BLaER1 treated with 17β-estradiol and CSF1 and Interleukin-3, amounts not matched to agents 10 nM and 100 nM (cell line): ENCODE data around the gene SSPN.

ENCODE experiments used
- H3K27ac ChIP-seq, 11 experiments: shearing (Covaris generic); formaldehyde crosslinking; 2 replicates each; pipeline ENCODE4 v1.8.1; 2022
- H3K27me3 ChIP-seq, 11 experiments: shearing (Covaris generic); formaldehyde crosslinking; 2 replicates each; pipeline ENCODE4 v1.8.1; 2022
- H3K36me3 ChIP-seq, 11 experiments: shearing (Covaris generic); formaldehyde crosslinking; 2 replicates each; pipeline ENCODE4 v1.8.1; 2022
- H3K4me1 ChIP-seq, 10 experiments: shearing (Covaris generic); formaldehyde crosslinking; 2 replicates each; pipeline ENCODE4 v1.8.1; 2022
- H3K4me2 ChIP-seq, 11 experiments: shearing (Covaris generic); formaldehyde crosslinking; 2 replicates each; pipeline ENCODE4 v1.8.1; 2022
- H3K4me3 ChIP-seq, 10 experiments: shearing (Covaris generic); formaldehyde crosslinking; 2 replicates each; pipeline ENCODE4 v1.8.1; 2022
- H3K9ac ChIP-seq, 11 experiments: shearing (Covaris generic); formaldehyde crosslinking; 2 replicates each; pipeline ENCODE4 v1.8.1; 2022
- H3K9me3 ChIP-seq, 11 experiments: shearing (Covaris generic); formaldehyde crosslinking; replicated peaks in 1 of 11; 2 replicates each; pipeline ENCODE4 v1.8.1; 2022
- H4K20me1 ChIP-seq, 11 experiments: shearing (Covaris generic); formaldehyde crosslinking; 2 replicates each; pipeline ENCODE4 v1.8.1; 2022
- Cebpa-rat ChIP-seq, 11 experiments: shearing (Covaris generic); IDR thresholded peaks; 2 replicates each; pipeline ENCODE4 v1.8.1; 2022

SSPN gene

GRCh38 chr12:26182377-26182776 lies 13.0 kb upstream of the SSPN start:
- Histone ChIP-seq H3K36me3 (no peaks in the 10 kb centered on the region), H3K27ac (no peak overlapping the region), H3K9ac (no peak overlapping the region), H3K27me3 (no peaks in the 10 kb centered on the region), H3K4me1 (0 out of 20 replicates have a peak, but pooled peaks cover 0 to 5% (median 0%) of the 10 kb centered on the region in 10 experiments), H3K4me3 (no peak overlapping the region), H3K4me2 (no peak overlapping the region), H3K9me3 (no peaks in the 10 kb centered on the region), H4K20me1 (no peaks in the 10 kb centered on the region)
- no peak for TF ChIP-seq Cebpa-rat (IDR thresholded peaks at IDR 0.05)

- Histone ChIP-seq H3K27ac (no peak overlapping the region), H3K4me1 (0 out of 20 replicates have a peak, but pooled peaks cover 0 to 5% (median 0%) of the 10 kb centered on the region in 10 experiments), H3K27me3 (no peaks in the 10 kb centered on the region), H3K36me3 (no peaks in the 10 kb centered on the region), H4K20me1 (no peaks in the 10 kb centered on the region), H3K4me2 (no peak overlapping the region), H3K9ac (no peak overlapping the region), H3K4me3 (no peak overlapping the region), H3K9me3 (no peaks in the 10 kb centered on the region)
- no peak for TF ChIP-seq Cebpa-rat (IDR thresholded peaks at IDR 0.05)
These were observed 9.6 kb upstream of the SSPN start for GRCh38 chr12:26185532-26186320.

GRCh38 chr12:26187014-26187798 lies 8.2 kb upstream of the SSPN start:
- no peaks in the 10 kb centered on the region for H3K36me3 ChIP-seq
- H4K20me1 ChIP-seq = no peaks in the 10 kb centered on the region
- H3K27me3 ChIP-seq = no peaks in the 10 kb centered on the region
- no peaks in the 10 kb centered on the region for H3K9me3 ChIP-seq
- H3K4me1 ChIP-seq = 0 out of 20 replicates have a peak, but pooled peaks cover 0 to 5% (median 0%) of the 10 kb centered on the region in 10 experiments
- TF ChIP-seq Cebpa-rat (IDR thresholded peaks at IDR 0.05) = no peak
- no peak overlapping the region for H3K4me3 ChIP-seq
- no peak overlapping the region for H3K27ac ChIP-seq
- no peak overlapping the region for H3K4me2 ChIP-seq
- no peak overlapping the region for H3K9ac ChIP-seq

DNA sequence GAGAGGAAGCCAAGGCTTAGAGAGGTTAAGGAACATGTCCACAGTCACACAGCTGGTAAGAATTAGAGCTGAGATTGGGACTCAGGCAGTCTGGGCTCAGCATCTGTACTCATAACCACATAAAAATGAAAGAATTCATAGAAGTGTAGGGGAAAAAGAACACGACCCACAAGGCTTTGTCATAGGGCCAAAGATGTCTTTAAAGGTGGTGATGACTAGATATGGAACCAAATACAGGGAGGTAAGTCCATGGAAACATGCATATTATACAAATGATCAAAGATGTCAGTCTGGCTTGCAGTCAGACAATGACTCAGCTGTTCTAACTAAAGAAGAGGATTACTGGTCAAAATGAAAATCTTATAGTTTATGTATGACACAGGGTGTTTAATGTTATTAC lies 7.2 kb upstream of the SSPN start:
- Histone ChIP-seq H3K4me2 (no peak overlapping the region), H3K9ac (no peak overlapping the region), H3K27me3 (no peaks in the 10 kb centered on the region), H3K27ac (no peak overlapping the region), H3K4me3 (no peak overlapping the region), H3K4me1 (0 out of 20 replicates have a peak, but pooled peaks cover 0 to 5% (median 0%) of the 10 kb centered on the region in 10 experiments), H3K36me3 (no peaks in the 10 kb centered on the region), H3K9me3 (no peaks in the 10 kb centered on the region), H4K20me1 (no peaks in the 10 kb centered on the region)
- TF ChIP-seq Cebpa-rat (IDR thresholded peaks at IDR 0.05) = no peak

GRCh38 chr12:26188641-26189040 lies 6.7 kb upstream of the SSPN start:
- H3K36me3 ChIP-seq = no peaks in the 10 kb centered on the region

GRCh38 chr12:26192142-26192541 lies 3.2 kb upstream of the SSPN start:
- Histone ChIP-seq H3K36me3 (no peaks in the 10 kb centered on the region), H3K27ac (no peak overlapping the region), H3K27me3 (peaks cover 28 to 39% (median 37%) of the 10 kb centered on the region in 11 experiments), H3K4me1 (no peaks in the 10 kb centered on the region), H3K4me3 (no peak overlapping the region), H3K9me3 (peaks cover 0 to 19% (median 6%) of the 10 kb centered on the region in 11 experiments; a peak in 11 of 22 replicates), H3K4me2 (no peak overlapping the region), H4K20me1 (no peaks in the 10 kb centered on the region), H3K9ac (no peak overlapping the region)
- TF ChIP-seq Cebpa-rat (IDR thresholded peaks at IDR 0.05) = no peak

More at GRCh38 chr12:26188641-26189040, 6.7 kb upstream of the SSPN start:
- Histone ChIP-seq H3K4me1 (0 out of 20 replicates have a peak, but pooled peaks cover 0 to 5% (median 0%) of the 10 kb centered on the region in 10 experiments), H3K9me3 (no peaks in the 10 kb centered on the region), H3K4me3 (no peak overlapping the region), H3K27ac (no peak overlapping the region), H3K9ac (no peak overlapping the region), H3K4me2 (no peak overlapping the region), H4K20me1 (no peaks in the 10 kb centered on the region), H3K27me3 (peaks cover 0 to 4% (median 2%) of the 10 kb centered on the region in 11 experiments; a peak in 7 of 22 replicates)
- no peak for TF ChIP-seq Cebpa-rat (IDR thresholded peaks at IDR 0.05)

DNA sequence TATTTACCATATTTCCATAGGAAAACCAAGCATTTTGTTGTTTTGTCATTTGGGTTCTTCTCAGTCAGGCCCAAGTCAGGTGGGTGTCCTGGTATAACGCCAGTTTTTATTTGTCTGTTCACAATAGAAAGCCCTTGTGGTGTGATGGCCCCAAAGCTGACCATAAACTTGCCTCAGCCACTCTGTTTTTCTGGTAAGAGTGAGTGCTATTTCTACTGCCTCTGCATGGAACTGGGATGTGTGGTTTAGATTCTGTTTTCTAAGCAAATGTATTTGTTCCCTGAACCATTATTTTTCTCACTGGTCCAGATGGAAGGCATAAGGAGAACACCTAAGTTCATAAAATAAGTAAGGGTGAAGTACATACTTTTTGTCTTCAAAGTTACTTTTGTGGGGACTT lies 1.8 kb upstream of the SSPN start:
- Histone ChIP-seq H4K20me1 (no peaks in the 10 kb centered on the region), H3K27ac (no peak overlapping the region), H3K27me3 (peaks cover 37 to 50% (median 47%) of the 10 kb centered on the region in 11 experiments), H3K9ac (no peak overlapping the region), H3K4me3 (no peak overlapping the region), H3K36me3 (no peaks in the 10 kb centered on the region), H3K4me1 (no peaks in the 10 kb centered on the region), H3K9me3 (peaks cover 0 to 19% (median 6%) of the 10 kb centered on the region in 11 experiments; a peak in 11 of 22 replicates), H3K4me2 (no peak overlapping the region)
- TF ChIP-seq Cebpa-rat (IDR thresholded peaks at IDR 0.05) = no peak

DNA sequence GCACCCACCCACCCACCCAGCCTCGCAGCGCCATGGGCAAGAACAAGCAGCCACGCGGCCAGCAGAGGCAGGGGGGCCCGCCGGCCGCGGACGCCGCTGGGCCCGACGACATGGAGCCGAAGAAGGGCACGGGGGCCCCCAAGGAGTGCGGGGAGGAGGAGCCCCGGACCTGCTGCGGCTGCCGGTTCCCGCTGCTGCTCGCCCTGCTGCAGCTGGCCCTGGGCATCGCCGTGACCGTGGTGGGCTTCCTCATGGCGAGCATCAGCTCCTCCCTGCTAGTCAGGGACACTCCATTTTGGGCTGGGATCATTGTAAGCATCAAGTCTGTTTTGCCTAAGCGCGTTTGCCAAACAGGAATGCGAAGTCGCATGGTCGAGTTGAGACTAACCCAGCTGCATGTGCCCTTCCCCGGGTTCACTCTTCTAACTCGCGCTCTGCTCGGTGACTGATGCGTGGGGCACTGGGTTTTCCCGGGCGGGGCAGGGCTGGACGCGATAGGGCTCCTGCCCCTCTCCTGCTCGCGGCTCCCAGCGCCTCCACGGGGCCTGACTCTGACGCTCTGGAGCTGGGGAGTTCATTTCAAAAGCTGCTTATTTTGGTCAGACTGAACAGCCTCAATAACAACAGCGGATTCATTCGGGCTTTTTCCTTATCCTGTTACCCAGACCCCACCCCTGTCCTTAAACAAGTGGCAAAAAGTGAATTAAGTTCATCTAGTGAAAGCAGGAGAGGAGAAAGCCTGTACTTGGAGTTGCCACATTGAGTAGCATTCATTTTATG lies 458 bp downstream of the SSPN start:
- Histone ChIP-seq H3K4me2 (peak overlapping the region in 3 of 11 experiments; percentile 24 to 45 (median 42); a peak in 2 of 22 replicates), H3K9ac (no peak overlapping the region), H3K9me3 (peaks cover 0 to 19% (median 6%) of the 10 kb centered on the region in 11 experiments; a peak in 11 of 22 replicates), H4K20me1 (no peaks in the 10 kb centered on the region), H3K27ac (no peak overlapping the region), H3K4me1 (no peaks in the 10 kb centered on the region), H3K4me3 (0 out of 20 replicates have a peak overlapping the region, but pooled peaks of 1 of the 10 experiments have one; percentile 20), H3K36me3 (no peaks in the 10 kb centered on the region), H3K27me3 (peaks cover 37 to 50% (median 47%) of the 10 kb centered on the region in 11 experiments)
- no peak for TF ChIP-seq Cebpa-rat (IDR thresholded peaks at IDR 0.05)

DNA sequence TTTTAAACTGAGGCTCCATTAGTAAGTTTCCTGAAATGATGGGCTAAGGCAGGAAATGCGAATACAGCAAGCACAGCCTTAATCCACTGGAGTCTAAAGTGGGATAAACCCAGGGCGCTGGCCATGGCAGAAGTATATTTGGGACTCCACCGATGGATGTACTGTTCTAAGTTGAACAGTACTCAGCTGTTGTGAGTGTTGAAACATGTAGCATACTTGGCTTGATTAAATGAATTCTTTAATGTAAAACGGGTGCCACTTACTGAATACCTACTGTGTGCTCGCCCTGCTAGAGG lies 996 bp downstream of the SSPN start:
- Histone ChIP-seq H3K36me3 (no peaks in the 10 kb centered on the region), H3K9ac (no peak overlapping the region), H4K20me1 (no peaks in the 10 kb centered on the region)

More for the DNA sequence above, 996 bp downstream of the SSPN start:
- Histone ChIP-seq H3K4me1 (no peaks in the 10 kb centered on the region), H3K9me3 (peaks cover 0 to 19% (median 6%) of the 10 kb centered on the region in 11 experiments; a peak in 11 of 22 replicates), H3K27ac (no peak overlapping the region), H3K4me2 (no peak overlapping the region), H3K27me3 (peaks cover 37 to 50% (median 47%) of the 10 kb centered on the region in 11 experiments), H3K4me3 (no peak overlapping the region)
- no peak for TF ChIP-seq Cebpa-rat (IDR thresholded peaks at IDR 0.05)
